ENCODE measurements around the gene RANBP10. TPM values are rescaled to one million over a fixed set of nuclear protein-coding genes. Genes with fewer than 3 reads are reported as not detected.

The RANBP10 gene
- total and polyA plus RNA-seq, 2 of the 13 experiments (the other 11 are each of a cell fraction or from before 2014, with no cell fraction given) = 9.2 to 22.7 TPM

DNA sequence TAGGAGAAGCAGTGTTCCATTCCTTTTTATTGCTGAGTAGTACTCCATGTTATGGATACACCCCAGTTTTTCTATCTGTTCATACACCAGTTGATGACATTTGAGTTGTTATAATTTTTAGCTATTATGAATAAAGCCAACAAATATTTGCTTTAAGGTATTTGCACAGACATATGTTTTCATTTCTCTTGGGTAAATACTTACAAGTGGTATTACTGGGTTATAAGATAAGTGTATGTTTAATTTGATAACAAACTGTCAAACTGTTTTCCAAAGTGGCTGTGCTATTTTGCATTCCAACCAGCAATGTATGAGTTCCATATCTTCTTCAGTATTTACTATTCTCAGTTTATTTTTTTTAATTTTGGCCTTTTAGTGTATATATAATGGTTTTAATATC lies 59.5 kb downstream of the RANBP10 start:
- Histone ChIP-seq H3K79me2 (ENCODE audit: insufficient read depth, low read length) (no peaks in the 10 kb centered on the region), H3K27ac (ENCODE audit: extremely low read length, insufficient read depth, low read length) (no peak overlapping the region), H3K36me3 (replicated peaks in 1 of 2; ENCODE audit: control insufficient read depth in 1 of 2, insufficient read depth in 2 of 2, low read length in 2 of 2) (peaks cover 18 to 33% of the 10 kb centered on the region in 2 experiments; a peak in 4 of 5 replicates), H3K4me1 (ENCODE audit: insufficient read depth, low read length) (no peaks in the 10 kb centered on the region), H3K4me2 (ENCODE audit: low read depth, low read length) (no peak overlapping the region), H3K9me3 (ENCODE audit: low read length) (no peaks in the 10 kb centered on the region), H2AFZ (ENCODE audit: low read length) (no peak overlapping the region), H3K27me3 (ENCODE audit: control insufficient read depth in 1 of 2, insufficient read depth in 2 of 2, low read length in 2 of 2) (no peaks in the 10 kb centered on the region), H4K20me1 (ENCODE audit: insufficient read depth, low read length) (no peaks in the 10 kb centered on the region), H3K4me3 (replicated peaks in 1 of 3; ENCODE audit: insufficient read depth in 1 of 3, low read depth in 2 of 3, low read length in 3 of 3) (no peak overlapping the region), H3K9ac (ENCODE audit: insufficient read depth, low read depth, low read length) (no peak overlapping the region)
- ATAC-seq (no peak), FAIRE-seq (no peak), DNase-seq (ENCODE audit: low spot score) (no peak)
- CTCF ChIA-PET (ENCODE audit: low intra/inter-chr PET ratio, low total read pairs) = no interaction called here
- intact Hi-C loops (cut with micrococcal nuclease; ENCODE audit: unreplicated experiment) (no loop called here), in situ Hi-C loops (cut with HindIII; ENCODE audit: extremely low pct_ligation_motif_present, low pct_unique_long_range_greater_than_20kb) (no loop called here)
- no TSS peak for BruUV-seq (replicated peaks)
- POLR2A ChIA-PET = no interaction called here
- TF ChIP-seq AKAP8 (CRISPR knock-in tag; IDR thresholded peaks at IDR 0.05) = no peak
- TF ChIP-seq, protein P1, sequence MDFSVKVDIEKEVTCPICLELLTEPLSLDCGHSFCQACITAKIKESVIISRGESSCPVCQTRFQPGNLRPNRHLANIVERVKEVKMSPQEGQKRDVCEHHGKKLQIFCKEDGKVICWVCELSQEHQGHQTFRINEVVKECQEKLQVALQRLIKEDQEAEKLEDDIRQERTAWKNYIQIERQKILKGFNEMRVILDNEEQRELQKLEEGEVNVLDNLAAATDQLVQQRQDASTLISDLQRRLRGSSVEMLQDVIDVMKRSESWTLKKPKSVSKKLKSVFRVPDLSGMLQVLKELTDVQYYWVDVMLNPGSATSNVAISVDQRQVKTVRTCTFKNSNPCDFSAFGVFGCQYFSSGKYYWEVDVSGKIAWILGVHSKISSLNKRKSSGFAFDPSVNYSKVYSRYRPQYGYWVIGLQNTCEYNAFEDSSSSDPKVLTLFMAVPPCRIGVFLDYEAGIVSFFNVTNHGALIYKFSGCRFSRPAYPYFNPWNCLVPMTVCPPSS (IDR thresholded peaks at IDR 0.05) = no peak
- TF ChIP-seq ZNF281 (CRISPR knock-in tag; IDR thresholded peaks at IDR 0.05; ENCODE audit: borderline replicate concordance) = no peak
- no peak for TF ChIP-seq RBM39 (IDR thresholded peaks at IDR 0.05; ENCODE audit: low read depth, low read length, poor library complexity, severe bottlenecking)
- TF ChIP-seq ZNF770 (CRISPR knock-in tag; IDR thresholded peaks at IDR 0.05) = no peak
- TF ChIP-seq ZNF615 (CRISPR knock-in tag; IDR thresholded peaks at IDR 0.05; ENCODE audit: borderline replicate concordance) = no peak
- TF ChIP-seq FLYWCH1 (CRISPR knock-in tag; IDR thresholded peaks at IDR 0.05) = no peak
- TF ChIP-seq ZMYM4 (CRISPR knock-in tag; IDR thresholded peaks at IDR 0.05) = no peak
- TF ChIP-seq, protein P2, sequence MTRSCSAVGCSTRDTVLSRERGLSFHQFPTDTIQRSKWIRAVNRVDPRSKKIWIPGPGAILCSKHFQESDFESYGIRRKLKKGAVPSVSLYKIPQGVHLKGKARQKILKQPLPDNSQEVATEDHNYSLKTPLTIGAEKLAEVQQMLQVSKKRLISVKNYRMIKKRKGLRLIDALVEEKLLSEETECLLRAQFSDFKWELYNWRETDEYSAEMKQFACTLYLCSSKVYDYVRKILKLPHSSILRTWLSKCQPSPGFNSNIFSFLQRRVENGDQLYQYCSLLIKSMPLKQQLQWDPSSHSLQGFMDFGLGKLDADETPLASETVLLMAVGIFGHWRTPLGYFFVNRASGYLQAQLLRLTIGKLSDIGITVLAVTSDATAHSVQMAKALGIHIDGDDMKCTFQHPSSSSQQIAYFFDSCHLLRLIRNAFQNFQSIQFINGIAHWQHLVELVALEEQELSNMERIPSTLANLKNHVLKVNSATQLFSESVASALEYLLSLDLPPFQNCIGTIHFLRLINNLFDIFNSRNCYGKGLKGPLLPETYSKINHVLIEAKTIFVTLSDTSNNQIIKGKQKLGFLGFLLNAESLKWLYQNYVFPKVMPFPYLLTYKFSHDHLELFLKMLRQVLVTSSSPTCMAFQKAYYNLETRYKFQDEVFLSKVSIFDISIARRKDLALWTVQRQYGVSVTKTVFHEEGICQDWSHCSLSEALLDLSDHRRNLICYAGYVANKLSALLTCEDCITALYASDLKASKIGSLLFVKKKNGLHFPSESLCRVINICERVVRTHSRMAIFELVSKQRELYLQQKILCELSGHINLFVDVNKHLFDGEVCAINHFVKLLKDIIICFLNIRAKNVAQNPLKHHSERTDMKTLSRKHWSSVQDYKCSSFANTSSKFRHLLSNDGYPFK (CRISPR knock-in tag; IDR thresholded peaks at IDR 0.05; ENCODE audit: borderline replicate concordance) = no peak
- TF ChIP-seq, protein P3, sequence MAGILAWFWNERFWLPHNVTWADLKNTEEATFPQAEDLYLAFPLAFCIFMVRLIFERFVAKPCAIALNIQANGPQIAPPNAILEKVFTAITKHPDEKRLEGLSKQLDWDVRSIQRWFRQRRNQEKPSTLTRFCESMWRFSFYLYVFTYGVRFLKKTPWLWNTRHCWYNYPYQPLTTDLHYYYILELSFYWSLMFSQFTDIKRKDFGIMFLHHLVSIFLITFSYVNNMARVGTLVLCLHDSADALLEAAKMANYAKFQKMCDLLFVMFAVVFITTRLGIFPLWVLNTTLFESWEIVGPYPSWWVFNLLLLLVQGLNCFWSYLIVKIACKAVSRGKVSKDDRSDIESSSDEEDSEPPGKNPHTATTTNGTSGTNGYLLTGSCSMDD (CRISPR knock-in tag; IDR thresholded peaks at IDR 0.05) = no peak
- no peak for TF ChIP-seq CC2D1A (CRISPR knock-in tag; IDR thresholded peaks at IDR 0.05)
- TF ChIP-seq EP300 (IDR thresholded peaks at IDR 0.05; ENCODE audit: low read depth in 2 of 2, low read length in 2 of 2) = no peak
- TF ChIP-seq EP300 (CRISPR knock-in tag; IDR thresholded peaks at IDR 0.05; ENCODE audit: borderline replicate concordance) = no peak

Data from HepG2 (cell line).